K562 (cell line): ENCODE data around the gene WASF2.

Source experiments
- ATF3 ChIP-seq, 2 experiments: fragments of 450-650 bp in 1 of 2; sonication (generic) in 1 of 2; formaldehyde crosslinking in 1 of 2; IDR thresholded peaks in 1 of 2; conservative IDR thresholded peaks in 1 of 2; 2 replicates each; pipeline versions ENCODE4 v1.6.1 to v1.8.1; 2016 to 2023; ENCODE audit warnings: mild to moderate bottlenecking in 2 of 2, moderate library complexity in 2 of 2, inconsistent platforms in 1 of 2, missing genetic modification reagents in 1 of 2
- BRF1 ChIP-seq: IDR thresholded peaks from 3 replicates; pipeline ENCODE4 v1.6.1; 2011; ENCODE audit warnings: borderline replicate concordance, mild to moderate bottlenecking; ENCODE audit not compliant: insufficient read length; ENCODE audit errors: extremely low read depth
- CTCF ChIP-seq, 3 experiments: IDR thresholded peaks in 2 of 3; conservative IDR thresholded peaks in 1 of 3; 2 replicates each; pipeline ENCODE4 v1.5.1; 2011 to 2012; ENCODE audit warnings: low read length in 3 of 3, mild to moderate bottlenecking in 3 of 3, control low read depth in 2 of 3, improper control_type of control experiment in 1 of 3, inconsistent platforms in 1 of 3, low read depth in 1 of 3, mixed read lengths in 1 of 3, moderate library complexity in 1 of 3; ENCODE audit not compliant: insufficient read depth in 2 of 3
- ETV6 ChIP-seq, 3 experiments: fragments of 150-350 bp in 1 of 3; sonication (generic) in 1 of 3; formaldehyde crosslinking in 1 of 3; IDR thresholded peaks; 2 replicates each; pipeline versions ENCODE4 v1.6.1 to v1.8.0; 2014 to 2022; ENCODE audit warnings: borderline replicate concordance in 2 of 3, low read depth in 2 of 3, antibody characterized with exemption in 1 of 3, low read length in 1 of 3, mild to moderate bottlenecking in 1 of 3, missing genetic modification reagents in 1 of 3
- FOXK1 ChIP-seq: sonication (generic); formaldehyde crosslinking; IDR thresholded peaks from 2 replicates; pipeline ENCODE4 v1.8.0; 2022; ENCODE audit warnings: missing genetic modification reagents, mild to moderate bottlenecking, borderline replicate concordance
- GMEB1 ChIP-seq: fragments of 250-450 bp; sonication (Bioruptor Pico); IDR thresholded peaks from 2 replicates; pipeline ENCODE4 v1.4.0; 2020; ENCODE audit warnings: mild to moderate bottlenecking
- NFATC3 ChIP-seq: fragments of 450-650 bp; IDR thresholded peaks from 2 replicates; pipeline ENCODE4 v1.6.1; 2017; ENCODE audit warnings: mild to moderate bottlenecking
- PRDM10 ChIP-seq: fragments of 450-650 bp; IDR thresholded peaks from 2 replicates; pipeline ENCODE4 v1.6.1; 2018; ENCODE audit not compliant: partially characterized antibody
- SIRT6 ChIP-seq: IDR thresholded peaks from one replicate; pipeline ENCODE4 v1.6.1; 2012; ENCODE audit warnings: low read depth, mild to moderate bottlenecking, control low read depth, inconsistent platforms, low read length, moderate library complexity
- SP2 ChIP-seq: IDR thresholded peaks from 2 replicates; pipeline ENCODE4 v1.6.1; 2011; ENCODE audit warnings: mild to moderate bottlenecking, low read depth, low read length, moderate library complexity; ENCODE audit not compliant: poor library complexity, severe bottlenecking; ENCODE audit errors: extremely low read depth
- ZBED1 ChIP-seq: IDR thresholded peaks from 2 replicates; pipeline ENCODE4 v1.6.1; 2014
- ZNF274 ChIP-seq: IDR thresholded peaks from 2 replicates; pipeline ENCODE4 v1.6.1; 2011; ENCODE audit warnings: low read depth, mild to moderate bottlenecking, low read length, moderate library complexity, borderline replicate concordance
- ZNF668 ChIP-seq: fragments of 250-450 bp; sonication (Bioruptor Pico); IDR thresholded peaks from 2 replicates; pipeline ENCODE4 v1.8.0; 2022; ENCODE audit warnings: mild to moderate bottlenecking, inconsistent platforms
- ZNF764 ChIP-seq: fragments of 250-450 bp; sonication (Bioruptor Pico); IDR thresholded peaks from 2 replicates; pipeline ENCODE4 v1.4.0; 2020; ENCODE audit warnings: low read depth, mild to moderate bottlenecking, moderate library complexity

GRCh38 chr1:27403065-27403726 lies 86.8 kb downstream of the WASF2 start:
- TF ChIP-seq ZBED1 (no peak), ZNF274 (no peak), NFATC3 (no peak), SIRT6 (no peak), ZNF668 (CRISPR knock-in tag) (no peak), SP2 (no peak), GMEB1 (no peak), BRF1 (no peak), FOXK1 (CRISPR knock-in tag) (no peak), ZNF764 (CRISPR knock-in tag) (no peak), ATF3 (IDR thresholded peaks at IDR 0.05) (no peak), ATF3 (CRISPR knock-in tag; conservative IDR thresholded peaks at IDR 0.05) (no peak), PRDM10 (no peak), ETV6 (IDR thresholded peaks at IDR 0.05; ENCODE audit: borderline replicate concordance in 1 of 2, low read depth in 2 of 2, low read length in 1 of 2) (no peak), ETV6 (CRISPR knock-in tag; IDR thresholded peaks at IDR 0.05; ENCODE audit: borderline replicate concordance) (no peak), CTCF (IDR thresholded peaks at IDR 0.05 in 2 of 3, conservative IDR thresholded peaks at IDR 0.05 in 1 of 3; ENCODE audit: insufficient read depth in 2 of 3, low read depth in 1 of 3, low read length in 3 of 3) (peak; percentile 44 to 67 (median 60))
